ENCODE measurements around the gene DDX39B. TPM values are rescaled to one million over a fixed set of nuclear protein-coding genes. Genes with fewer than 3 reads are reported as not detected.

The DDX39B gene
- total and polyA plus RNA-seq, 2 of the 8 experiments (the other 6 are each of a cell fraction or from before 2014, with no cell fraction given), result 780 to 1,164 TPM

DNA sequence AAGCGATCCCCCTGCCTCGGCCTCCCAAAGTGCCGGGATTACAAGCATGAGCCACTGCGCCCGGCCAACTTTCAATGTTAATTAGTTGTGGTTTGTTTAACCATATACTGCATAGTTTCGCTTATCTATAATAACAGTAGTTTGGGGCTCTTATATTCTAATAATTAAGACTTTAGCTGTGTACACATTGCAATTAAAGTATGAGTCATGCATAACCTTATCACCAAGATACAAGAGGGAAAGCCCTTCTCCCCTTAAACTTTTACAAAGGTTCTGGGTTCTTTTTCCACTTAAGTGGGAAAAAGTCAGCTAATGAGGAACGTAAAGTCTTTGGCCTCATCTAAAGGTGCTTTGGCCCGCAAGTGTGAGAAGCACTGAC is 16.3 kb downstream of the DDX39B start:
- Histone ChIP-seq H3K14ac (ENCODE audit: insufficient read length) (no peak overlapping the region), H3K56ac (replicated peaks; ENCODE audit: insufficient read length, low read depth, low read length) (no peak overlapping the region), H3K4me3 (ENCODE audit: extremely low read depth in 1 of 4, insufficient read depth in 2 of 4, low read depth in 3 of 4, low read length in 4 of 4) (no peak overlapping the region), H3K27ac (ENCODE audit: low read depth, low read length) (no peak overlapping the region), H3K79me1 (ENCODE audit: low read depth, low read length) (no peaks in the 10 kb centered on the region), H4K5ac (ENCODE audit: insufficient read length, low read depth, low read length) (no peak overlapping the region), H3K9ac (replicated peaks in 1 of 4; ENCODE audit: extremely low read depth in 1 of 4, low read depth in 3 of 4, low read length in 3 of 4) (no peak overlapping the region), H3K4me2 (ENCODE audit: insufficient read depth in 1 of 2, low read depth in 2 of 2, low read length in 2 of 2) (no peak overlapping the region), H2BK15ac (ENCODE audit: low read length) (no peak overlapping the region), H3K9me3 (ENCODE audit: insufficient read depth in 2 of 2, low read depth in 1 of 2, low read length in 1 of 2) (no peaks in the 10 kb centered on the region), H4K8ac (ENCODE audit: extremely low read depth, insufficient read depth, low read length) (no peak overlapping the region), H2AFZ (ENCODE audit: low read length) (no peak overlapping the region), H3K4me1 (replicated peaks in 1 of 4; ENCODE audit: control insufficient read depth in 3 of 4, insufficient read depth in 4 of 4, low read length in 3 of 4) (peaks cover 0 to 5% (median 3%) of the 10 kb centered on the region in 4 experiments; a peak in 3 of 7 replicates), H2BK12ac (ENCODE audit: low read depth, low read length) (no peak overlapping the region), H2AK5ac (ENCODE audit: low read depth, low read length) (no peak overlapping the region), H3K18ac (ENCODE audit: extremely low read depth, low read length) (no peak overlapping the region), H3K23ac (ENCODE audit: insufficient read length) (no peak overlapping the region), H4K20me1 (replicated peaks in 1 of 2; ENCODE audit: control insufficient read depth in 1 of 2, insufficient read depth in 2 of 2, low read length in 2 of 2) (peaks cover 3 to 10% of the 10 kb centered on the region in 2 experiments), H2BK5ac (ENCODE audit: low read depth, low read length) (no peak overlapping the region), H3K36me3 (ENCODE audit: control insufficient read depth in 2 of 4, insufficient read depth in 4 of 4, low read length in 3 of 4) (peaks cover 4 to 14% (median 5%) of the 10 kb centered on the region in 4 experiments; a peak in 7 of 8 replicates), H3K27me3 (replicated peaks in 1 of 4; ENCODE audit: control insufficient read depth in 3 of 4, extremely low read depth in 1 of 4, insufficient read depth in 3 of 4, low read length in 3 of 4) (no peaks in the 10 kb centered on the region), H3K23me2 (ENCODE audit: low read depth, low read length) (no peaks in the 10 kb centered on the region), H4K91ac (replicated peaks; ENCODE audit: insufficient read length, low read length) (no peak overlapping the region), H3K4ac (replicated peaks; ENCODE audit: insufficient read length, low read depth, low read length) (no peak overlapping the region), H3K79me2 (ENCODE audit: control insufficient read depth in 1 of 2, insufficient read depth in 2 of 2, low read length in 2 of 2) (no peaks in the 10 kb centered on the region), H2BK120ac (replicated peaks; ENCODE audit: low read depth, low read length) (no peak overlapping the region), H2BK20ac (ENCODE audit: low read length) (no peak overlapping the region)
- DNase-seq (ENCODE audit: low read depth in 1 of 2, low spot score in 2 of 2) (no peak), FAIRE-seq (no peak)
- ChIA-PET POLR2A (ENCODE audit: partially characterized antibody) (interaction anchor here (0.8 to 18.4 kb wide), 4 partner anchors 15 to 103 kb away, joined by 3 to 428 read pairs (median 4); partner anchors contain the start of genes ATP6V1G2, DDX39B and NFKBIL1), CTCF (ENCODE audit: partially characterized antibody) (interaction anchor here (0.6 to 1.6 kb wide), 4 partner anchors 31 to 386 kb away, joined by 3 to 7 read pairs (median 4); partner anchors contain the start of gene PSORS1C2)
- WGBS, 2 experiments (ENCODE audit: extremely low coverage in 1 of 2, insufficient coverage in 1 of 2, insufficient read length in 1 of 2, insufficient replicate concordance in 2 of 2, low coverage in 1 of 2, low lambda C conversion rate in 2 of 2, missing lambda C conversion rate in 1 of 2), result 81% methylated on average over 8 of the region's 8 CpGs; no CpG with 5 or more reads in 1 of the 2 experiments
- no peak for TF ChIP-seq PHF8 (conservative IDR thresholded peaks at IDR 0.05; ENCODE audit: low read depth, low read length)
- TF ChIP-seq ZNF274 (IDR thresholded peaks at IDR 0.05; ENCODE audit: borderline replicate concordance, extremely low read depth, low read length), result no peak
- TF ChIP-seq ASH2L (IDR thresholded peaks at IDR 0.05; ENCODE audit: low read length), result no peak
- TF ChIP-seq RXRA (IDR thresholded peaks at IDR 0.05; ENCODE audit: insufficient read depth, low read depth, low read length), result no peak
- no peak for TF ChIP-seq FOSL1 (IDR thresholded peaks at IDR 0.05; ENCODE audit: insufficient read depth, low read depth, low read length)
- no peak for TF ChIP-seq CBX5 (IDR thresholded peaks at IDR 0.05; ENCODE audit: low read depth, low read length)
- TF ChIP-seq GTF2F1 (IDR thresholded peaks at IDR 0.05; ENCODE audit: borderline replicate concordance, low read depth, low read length), result no peak
- TF ChIP-seq BACH1 (IDR thresholded peaks at IDR 0.05; ENCODE audit: low read length), result no peak
- no peak for TF ChIP-seq CTBP2 (IDR thresholded peaks at IDR 0.05; ENCODE audit: borderline replicate concordance, insufficient read depth, insufficient read length, low read length)
- TF ChIP-seq TAF7 (optimal IDR thresholded peaks at IDR 0.05; ENCODE audit: borderline replicate concordance, low read depth, low read length), result no peak
- TF ChIP-seq GABPA (IDR thresholded peaks at IDR 0.05; ENCODE audit: borderline replicate concordance, insufficient read depth, low read length), result no peak
- no peak for TF ChIP-seq SIX5 (IDR thresholded peaks at IDR 0.05; ENCODE audit: low read depth, low read length)
- no peak for TF ChIP-seq CREB1 (IDR thresholded peaks at IDR 0.05)
- no peak for TF ChIP-seq TAF1 (IDR thresholded peaks at IDR 0.05; ENCODE audit: low read depth, low read length)
- TF ChIP-seq RFX5 (IDR thresholded peaks at IDR 0.05; ENCODE audit: borderline replicate concordance, low read depth, low read length), result no peak

Measured in H1 (cell line).